HG02642 (cell line): ENCODE measurements around the gene LRRC15.

ENCODE experiments used
- ATAC-seq: cut with Tn5 transposase; IDR thresholded peaks from one replicate; pipeline ENCODE4 v1.9.1; 2021; ENCODE audit warnings: mild to moderate bottlenecking; ENCODE audit not compliant: unreplicated experiment, poor library complexity

LRRC15 gene

GRCh38 chr3:194339356-194339755 lies 30.2 kb downstream of the LRRC15 start:
- no peak for ATAC-seq

GRCh38 chr3:194337965-194338753 lies 31.4 kb downstream of the LRRC15 start:
- ATAC-seq = no peak

GRCh38 chr3:194336601-194337355 lies 32.8 kb downstream of the LRRC15 start:
- ATAC-seq = no peak

GRCh38 chr3:194333981-194334320 lies 35.6 kb downstream of the LRRC15 start:
- no peak for ATAC-seq

GRCh38 chr3:194333212-194333980 lies 36.1 kb downstream of the LRRC15 start:
- ATAC-seq = peak; percentile 89

- no peak for ATAC-seq
These were observed 36.7 kb downstream of the LRRC15 start for GRCh38 chr3:194332858-194333211.

- ATAC-seq = no peak
These were observed 39.0 kb downstream of the LRRC15 start for GRCh38 chr3:194330579-194330978.

- no peak for ATAC-seq
These were observed 39.4 kb downstream of the LRRC15 start for GRCh38 chr3:194330160-194330559.

- ATAC-seq = no peak
These were observed 40.0 kb downstream of the LRRC15 start for GRCh38 chr3:194329583-194329965.

GRCh38 chr3:194328942-194329582 lies 40.5 kb downstream of the LRRC15 start:
- no peak for ATAC-seq

- ATAC-seq = no peak
These were observed 41.4 kb downstream of the LRRC15 start for GRCh38 chr3:194328053-194328657.

- ATAC-seq = no peak
These were observed 42.1 kb downstream of the LRRC15 start for GRCh38 chr3:194327218-194328052.

GRCh38 chr3:194326968-194327217 lies 42.6 kb downstream of the LRRC15 start:
- ATAC-seq = no peak

GRCh38 chr3:194326192-194326967 lies 43.2 kb downstream of the LRRC15 start:
- no peak for ATAC-seq

GRCh38 chr3:194325424-194326153 lies 44.0 kb downstream of the LRRC15 start:
- no peak for ATAC-seq

GRCh38 chr3:194324823-194325327 lies 44.7 kb downstream of the LRRC15 start:
- ATAC-seq = no peak

- no peak for ATAC-seq
These were observed 45.5 kb downstream of the LRRC15 start for GRCh38 chr3:194323785-194324735.
